8988T (cell line): ENCODE results near the gene TBX2.

Experiments
- DNase-seq: peaks from one replicate; pipeline ENCODE4 v3.0.0; 2011

TBX2 gene

GRCh38 chr17:61456061-61456681 lies 56.5 kb downstream of the TBX2 start:
- DNase-seq: no peak

- no peak for DNase-seq
These were observed 57.1 kb downstream of the TBX2 start for GRCh38 chr17:61456688-61457225.

- no peak for DNase-seq
These were observed 57.8 kb downstream of the TBX2 start for GRCh38 chr17:61457226-61457983.

GRCh38 chr17:61458000-61458399 lies 58.4 kb downstream of the TBX2 start:
- DNase-seq: no peak

- no peak for DNase-seq
These were observed 58.9 kb downstream of the TBX2 start for GRCh38 chr17:61458421-61459141.
